Stimulated activated CD8-positive, alpha-beta memory T cell treated with anti-CD3 and anti-CD28 coated beads, Interleukin-7, amount 100 ng/mL, for 48 hours (primary cell): ENCODE results near the gene RANBP1.
A peak's percentile ranks its signal among the peaks of the same experiment; 100 is the strongest.
"Not testable (repeated sequence)": the region's sequence is repeated elsewhere in the genome, so short reads cannot be mapped to it uniquely, and the experiment has no call there.

Experiments used
- DNase-seq, 2 donors: peaks; one replicate each; pipeline ENCODE4 v3.0.0-alpha.2; 2020; ENCODE audit warnings: low read depth in 1 of 2; ENCODE audit errors: extremely low read depth in 1 of 2

Gene RANBP1

GRCh38 chr22:20115691-20116375, at the start of gene RANBP1:
TSS of gene RANBP1 (plus strand) at chr22:20116104. CDS start at chr22:20116185, 81 bp downstream.
- DNase-seq, result no peak

GRCh38 chr22:20066617-20067383, 49.1 kb upstream of the RANBP1 start:
- DNase-seq, result no peak

- not testable (repeated sequence) for DNase-seq
Measured at GRCh38 chr22:20067384-20067682, 48.6 kb upstream of the RANBP1 start.

- DNase-seq, result no peak
Measured at GRCh38 chr22:20068640-20069039, 47.3 kb upstream of the RANBP1 start.

GRCh38 chr22:20069331-20070042, 46.4 kb upstream of the RANBP1 start:
- DNase-seq, result no peak

- DNase-seq, result no peak
Measured at GRCh38 chr22:20071524-20071972, 44.4 kb upstream of the RANBP1 start.

GRCh38 chr22:20076627-20077172, 39.2 kb upstream of the RANBP1 start:
- no peak for DNase-seq

- peak; percentile 22 to 60 for DNase-seq
Measured at GRCh38 chr22:20079745-20080444, 36.0 kb upstream of the RANBP1 start, which contains the start of gene DGCR8. TSS of gene DGCR8 (plus strand) at chr22:20080241. CDS start at chr22:20085964, 5,723 bp downstream.

- peak; percentile 45 to 47 for DNase-seq
Measured at GRCh38 chr22:20080445-20080775, 35.5 kb upstream of the RANBP1 start.

- DNase-seq, result no peak
Measured at GRCh38 chr22:20080776-20081654, 34.9 kb upstream of the RANBP1 start.

- no peak for DNase-seq
Measured at GRCh38 chr22:20083157-20083890, 32.6 kb upstream of the RANBP1 start.

GRCh38 chr22:20083891-20084546, 31.9 kb upstream of the RANBP1 start:
- no peak for DNase-seq

GRCh38 chr22:20084547-20085413, 31.1 kb upstream of the RANBP1 start:
- no peak for DNase-seq

GRCh38 chr22:20085651-20086050, 30.3 kb upstream of the RANBP1 start:
- no peak for DNase-seq

- no peak for DNase-seq
Measured at GRCh38 chr22:20086101-20086599, 29.8 kb upstream of the RANBP1 start.

- no peak for DNase-seq
Measured at GRCh38 chr22:20086763-20087162, 29.1 kb upstream of the RANBP1 start.
